Germinal center (tissue), 1 donor: ENCODE measurements around the gene MTUS2.

Experiments
- DNase-seq: peaks from one replicate; pipeline ENCODE4 v3.0.0; 2012; ENCODE audit warnings: mixed read lengths, low spot score

MTUS2 gene

DNA sequence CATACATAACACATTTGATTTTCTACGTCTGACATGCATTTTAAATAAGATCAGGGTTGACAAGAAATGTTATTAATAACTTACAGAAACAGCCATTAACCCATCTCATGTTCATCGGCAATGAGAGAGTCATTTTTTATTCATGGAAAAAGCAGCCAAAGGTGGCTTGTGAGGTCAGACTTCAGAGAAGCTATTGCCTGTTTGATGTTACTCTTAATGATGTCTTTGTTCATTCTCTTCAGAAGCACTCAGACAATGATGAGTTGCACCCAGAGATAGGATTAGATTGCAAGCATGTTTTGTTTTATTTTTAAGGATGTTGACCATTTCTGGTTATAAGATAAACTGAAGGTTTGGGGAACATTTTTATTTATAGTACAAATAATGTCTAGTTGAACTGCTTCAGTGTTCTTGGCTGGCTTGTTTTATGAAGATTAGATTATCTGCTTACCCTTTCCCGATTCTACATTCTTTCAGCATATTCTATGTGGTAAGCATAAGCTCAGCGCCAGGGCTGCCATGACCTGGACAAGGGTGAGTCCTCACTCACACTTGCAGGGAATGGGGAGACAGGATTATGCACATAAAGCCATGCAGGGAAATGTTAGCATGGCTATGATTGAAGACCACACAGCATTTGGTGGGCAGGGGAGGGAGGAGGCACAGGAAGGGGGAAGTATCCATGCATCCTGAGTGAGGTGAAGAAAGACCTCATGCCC lies 288.1 kb downstream of the MTUS2 start:
- no peak for DNase-seq

GRCh38 chr13:29109987-29110386 lies 289.8 kb downstream of the MTUS2 start:
- DNase-seq: no peak

DNA sequence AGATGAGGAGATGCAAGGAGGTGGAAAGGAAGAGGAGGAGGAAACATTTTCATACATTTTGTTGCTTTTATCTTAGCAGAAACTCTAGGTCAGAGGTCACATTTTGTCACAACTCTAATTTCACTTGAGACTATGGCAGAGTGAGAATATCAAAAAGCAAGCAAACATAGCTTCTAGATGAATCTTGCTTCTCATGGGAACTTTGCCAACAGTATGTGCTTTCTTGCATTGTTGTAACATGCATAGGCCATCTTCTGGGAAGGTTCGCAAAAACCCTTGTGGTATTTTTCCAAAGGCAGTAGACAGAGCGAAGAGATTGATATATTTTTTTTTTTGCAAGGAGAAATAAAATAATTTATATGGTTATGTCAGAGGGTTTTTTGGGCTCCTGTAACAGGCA lies 291.3 kb downstream of the MTUS2 start:
- no peak for DNase-seq

DNA sequence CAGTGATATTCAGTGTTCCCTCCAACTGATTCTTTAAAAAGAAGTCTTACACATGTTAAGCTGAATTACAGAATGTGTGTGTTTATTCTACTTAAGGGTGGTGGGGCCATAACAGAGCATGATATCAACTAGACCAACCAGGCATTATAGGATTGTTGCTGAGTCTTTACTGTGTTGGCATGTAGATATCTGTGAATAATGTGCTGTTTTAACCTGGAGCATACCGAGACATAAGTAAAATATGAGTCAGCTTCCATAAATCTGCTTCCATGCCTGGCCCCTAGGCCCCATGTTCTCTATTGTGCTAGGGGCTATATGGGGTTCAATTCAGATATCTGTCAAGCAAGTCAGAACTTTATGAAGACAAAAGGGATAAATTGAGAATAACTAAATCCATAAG lies 295.7 kb downstream of the MTUS2 start:
- no peak for DNase-seq

- DNase-seq: no peak
These were observed 297.5 kb downstream of the MTUS2 start for GRCh38 chr13:29117663-29118062.

GRCh38 chr13:29118471-29118870 lies 298.3 kb downstream of the MTUS2 start:
- DNase-seq: no peak

DNA sequence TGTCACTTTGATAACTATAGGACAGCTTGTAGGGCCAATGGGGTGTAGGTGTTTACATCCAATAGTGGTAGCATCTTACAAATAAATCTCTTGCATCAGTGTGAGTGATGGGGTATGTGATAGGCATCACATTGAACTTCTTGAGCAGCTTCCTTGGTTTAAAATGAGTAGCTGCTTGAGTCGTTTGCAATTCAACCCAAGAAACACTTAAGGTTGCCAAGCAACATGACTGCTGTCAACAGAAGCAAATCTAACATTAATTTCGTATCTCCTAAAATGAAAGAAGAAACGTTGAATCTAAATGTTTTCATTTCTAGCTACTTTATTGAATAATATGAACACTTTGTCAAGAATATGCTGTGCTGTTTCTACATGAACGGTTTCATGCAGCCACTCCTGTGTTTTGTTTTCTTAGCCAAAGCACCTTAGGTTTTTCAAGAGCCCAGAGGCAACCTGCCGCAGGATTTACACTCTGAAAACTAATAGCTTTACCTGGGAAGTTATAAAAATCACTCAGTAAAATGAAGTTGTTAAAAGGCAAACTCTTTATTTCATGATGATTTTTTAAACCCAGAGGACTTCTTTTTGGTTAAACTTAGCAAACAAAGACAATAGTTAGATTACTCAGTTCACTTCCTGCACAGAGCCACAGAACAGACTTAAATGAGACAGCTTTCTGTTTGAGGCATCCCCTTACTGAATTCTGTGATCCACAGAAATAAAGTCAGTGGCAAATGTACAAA lies 305.2 kb downstream of the MTUS2 start:
- DNase-seq: no peak

DNA sequence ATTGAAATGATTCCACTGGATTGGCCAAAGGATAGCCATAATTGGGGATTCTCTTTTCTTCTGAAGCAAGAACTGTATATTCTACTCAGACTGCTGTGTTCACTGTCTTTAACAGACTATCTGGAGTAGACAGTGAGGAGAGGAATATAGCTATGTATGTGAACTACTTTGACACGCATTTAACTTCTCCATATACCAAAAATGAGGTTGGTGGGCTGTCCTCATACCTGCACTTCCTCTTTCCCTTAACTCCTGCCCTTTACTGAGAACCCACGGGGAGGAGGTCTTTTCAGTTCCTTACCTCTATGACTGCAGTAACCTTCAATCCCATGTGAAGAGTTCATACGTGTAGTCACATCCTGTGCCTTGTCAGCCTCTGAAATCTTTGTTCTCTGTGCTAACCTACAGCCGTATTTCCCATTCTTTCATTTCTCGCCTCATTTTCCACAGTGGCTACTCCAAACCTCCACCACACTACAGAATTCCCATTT lies 305.8 kb downstream of the MTUS2 start:
- DNase-seq: no peak

- DNase-seq: no peak
These were observed 309.5 kb downstream of the MTUS2 start for GRCh38 chr13:29129616-29130015.

- no peak for DNase-seq
These were observed 311.0 kb downstream of the MTUS2 start for GRCh38 chr13:29131159-29131558.

DNA sequence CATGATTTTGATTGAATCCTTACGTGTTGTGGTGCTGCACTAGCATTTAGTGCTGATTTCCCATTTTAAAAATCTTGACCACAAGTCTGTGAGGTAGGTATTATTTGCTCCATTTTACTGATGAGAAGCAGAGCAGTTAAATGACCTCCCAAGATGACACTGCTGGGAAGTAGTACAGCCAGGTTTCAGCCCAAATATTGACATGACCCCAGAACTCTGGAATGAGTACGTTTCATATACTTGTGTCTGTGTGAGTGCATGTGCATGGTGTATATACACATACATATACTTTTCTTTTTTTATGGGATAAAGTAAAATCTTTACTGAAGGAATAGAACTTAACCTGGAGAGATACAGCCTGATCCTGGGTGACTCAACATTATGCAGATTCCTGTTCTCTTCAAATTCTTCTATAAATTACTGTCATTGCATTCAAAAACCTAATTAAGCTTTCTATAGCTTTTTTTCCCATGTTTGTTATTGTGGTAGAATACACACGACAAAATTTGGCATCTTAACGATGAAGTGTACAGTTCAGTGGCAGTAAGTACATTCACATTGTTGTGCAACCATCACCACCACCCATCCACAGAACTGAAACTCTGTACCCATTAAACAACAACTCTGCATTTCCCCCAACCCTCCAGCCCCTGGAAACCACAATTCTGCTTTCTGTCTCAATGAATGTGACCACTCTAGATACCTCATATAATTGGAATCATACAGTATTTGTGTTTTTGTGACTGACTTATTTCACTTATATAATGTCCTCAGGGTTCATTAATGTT lies 311.9 kb downstream of the MTUS2 start:
- no peak for DNase-seq

DNA sequence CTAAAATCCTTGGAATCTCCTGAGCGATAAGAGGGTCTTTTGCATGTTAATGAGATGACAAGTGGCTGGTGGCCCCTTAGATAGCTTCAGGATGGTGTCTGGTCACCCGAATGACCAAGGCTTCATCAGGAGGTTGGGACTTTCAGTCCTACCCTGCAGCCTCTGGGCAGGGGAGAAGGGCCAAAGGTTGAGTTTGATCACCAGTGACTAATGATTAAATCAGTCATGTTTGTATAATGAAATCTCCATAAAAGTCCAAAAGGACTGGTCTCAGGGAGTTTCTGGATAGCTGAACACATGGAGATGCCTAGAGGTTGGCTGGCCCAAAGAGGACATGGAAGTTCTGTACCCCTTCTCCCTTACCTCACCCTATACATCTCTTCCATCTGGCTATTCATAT lies 316.2 kb downstream of the MTUS2 start:
- DNase-seq: no peak

DNA sequence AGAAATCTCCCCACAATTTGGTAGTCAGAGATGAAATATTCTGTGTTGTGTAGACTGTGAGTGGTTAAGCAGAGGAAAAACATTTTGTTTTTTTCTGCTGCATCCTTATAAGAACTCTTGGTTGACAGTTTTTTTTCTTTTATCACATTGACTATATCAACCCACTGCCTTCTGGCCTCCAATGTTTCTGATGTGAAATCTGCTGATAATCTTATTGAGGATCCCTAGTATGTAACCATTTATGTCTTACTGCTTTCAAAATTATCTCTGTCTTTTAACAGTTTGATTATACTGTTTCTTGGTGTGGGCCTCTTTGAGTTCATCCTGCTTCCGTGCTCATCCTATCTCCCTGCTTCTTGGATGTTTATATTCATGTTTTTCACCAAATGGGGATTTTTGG lies 316.9 kb downstream of the MTUS2 start:
- DNase-seq: no peak

- no peak for DNase-seq
These were observed 317.9 kb downstream of the MTUS2 start for GRCh38 chr13:29137995-29138394.

GRCh38 chr13:29140277-29140676 lies 320.1 kb downstream of the MTUS2 start:
- DNase-seq: no peak

DNA sequence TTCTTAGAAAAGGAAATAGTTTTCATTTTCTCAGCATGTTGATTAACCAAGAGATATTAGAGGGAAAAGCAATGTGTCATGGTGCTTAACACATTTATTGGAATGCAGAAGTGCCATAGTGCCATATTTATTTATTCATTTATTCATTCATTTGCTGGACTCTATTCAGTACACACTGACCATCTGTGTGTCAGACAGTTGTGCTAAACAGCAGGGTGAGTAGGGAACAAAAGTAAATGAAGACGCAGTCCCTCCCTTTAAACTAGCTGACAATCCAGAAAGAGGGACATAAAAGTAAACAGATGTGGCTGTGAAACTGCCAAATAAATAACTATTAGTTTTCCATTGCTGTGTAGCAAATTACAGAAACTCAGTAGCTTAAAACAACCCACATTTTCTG lies 323.7 kb downstream of the MTUS2 start:
- no peak for DNase-seq

DNA sequence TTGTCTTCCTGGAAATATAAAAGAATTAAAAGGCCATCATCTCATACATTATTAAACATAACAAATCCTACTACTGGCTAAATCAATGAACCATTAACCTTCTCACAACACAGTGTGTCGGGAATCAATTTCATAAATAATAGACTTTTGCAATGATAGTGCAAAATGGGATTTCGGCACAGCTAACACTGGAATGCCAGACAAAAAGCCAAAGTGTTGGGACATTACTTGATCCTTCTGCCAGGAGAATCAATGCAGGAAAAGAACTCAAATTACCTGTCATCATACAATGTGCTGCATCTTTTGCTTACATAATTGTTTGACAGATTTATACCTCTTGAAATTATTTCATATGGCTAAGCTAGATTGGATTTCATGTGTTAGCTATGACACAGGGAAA lies 334.3 kb downstream of the MTUS2 start:
- DNase-seq: no peak

- no peak for DNase-seq
These were observed 336.0 kb downstream of the MTUS2 start for GRCh38 chr13:29156136-29156535.

DNA sequence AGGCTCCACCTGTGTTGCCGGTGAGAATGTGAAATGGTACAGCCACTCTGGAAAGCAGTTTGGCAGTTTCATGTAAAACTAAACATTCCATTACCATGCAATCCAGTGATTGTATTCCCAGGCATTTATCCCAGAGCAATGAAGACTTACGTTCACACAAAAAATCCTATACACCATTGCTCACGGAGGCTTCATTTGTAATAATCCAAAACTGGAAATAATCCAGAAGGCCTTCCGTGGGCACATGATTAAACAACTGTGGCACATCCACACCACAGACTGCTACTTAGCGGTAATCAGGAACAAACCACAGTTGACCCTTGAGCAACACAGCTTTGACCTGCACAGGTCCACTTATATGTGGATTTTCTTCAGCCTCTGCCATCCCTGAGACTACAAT lies 339.7 kb downstream of the MTUS2 start:
- no peak for DNase-seq

GRCh38 chr13:29160862-29161261 lies 340.7 kb downstream of the MTUS2 start:
- no peak for DNase-seq

DNA sequence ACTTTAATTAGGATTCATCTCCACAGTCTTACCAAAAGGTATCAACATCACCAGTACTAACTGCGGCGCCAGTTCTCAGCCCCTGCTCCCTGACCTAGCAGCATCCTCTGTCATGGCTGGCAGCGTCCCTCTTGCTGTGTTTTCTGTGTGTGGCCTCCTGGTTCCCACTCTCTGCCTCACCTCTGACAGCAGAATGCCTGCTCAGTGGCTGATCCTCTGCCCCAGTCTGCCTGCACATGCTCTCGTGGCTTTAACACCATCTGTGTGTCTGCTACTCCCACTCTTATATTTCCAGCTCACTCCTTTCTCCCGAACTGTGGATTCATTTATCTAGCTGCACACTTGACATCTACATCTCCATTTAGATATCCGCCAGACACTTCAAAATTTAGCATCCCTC lies 341.5 kb downstream of the MTUS2 start:
- no peak for DNase-seq

GRCh38 chr13:29162638-29163235 lies 342.6 kb downstream of the MTUS2 start:
- no peak for DNase-seq
